Activated effector memory CD4-positive, alpha-beta T cell treated with anti-CD3 and anti-CD28 coated beads, Interleukin-2, amount 50 U/mL, for 16 hours (primary cell): ENCODE measurements around the gene S100A14.
"Not testable (repeated sequence)": the region's sequence is repeated elsewhere in the genome, so short reads cannot be mapped to it uniquely, and the experiment has no call there.

Source experiments
- DNase-seq: peaks from one replicate; pipeline ENCODE4 v3.0.0-alpha.2; 2020

The S100A14 gene

DNA sequence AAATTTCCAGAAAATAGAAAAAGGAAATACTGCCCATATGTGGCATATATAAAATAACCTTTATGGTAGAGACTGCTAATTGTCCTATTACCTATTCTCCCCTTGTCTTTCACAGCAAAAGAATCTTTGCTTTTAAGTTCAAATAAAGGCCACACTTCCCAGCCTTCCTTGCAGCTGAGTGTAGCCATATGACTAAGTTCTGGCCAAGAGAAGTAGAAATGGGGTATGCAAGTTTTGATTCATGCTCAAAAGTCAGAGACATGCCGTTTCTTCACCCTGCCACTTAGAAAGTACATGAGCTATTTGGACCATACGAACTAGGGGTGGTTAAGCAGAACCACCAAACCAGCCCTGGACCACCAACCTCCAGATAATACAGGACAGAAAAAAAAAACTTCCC lies 32.1 kb downstream of the S100A14 start:
- no peak for DNase-seq

DNA sequence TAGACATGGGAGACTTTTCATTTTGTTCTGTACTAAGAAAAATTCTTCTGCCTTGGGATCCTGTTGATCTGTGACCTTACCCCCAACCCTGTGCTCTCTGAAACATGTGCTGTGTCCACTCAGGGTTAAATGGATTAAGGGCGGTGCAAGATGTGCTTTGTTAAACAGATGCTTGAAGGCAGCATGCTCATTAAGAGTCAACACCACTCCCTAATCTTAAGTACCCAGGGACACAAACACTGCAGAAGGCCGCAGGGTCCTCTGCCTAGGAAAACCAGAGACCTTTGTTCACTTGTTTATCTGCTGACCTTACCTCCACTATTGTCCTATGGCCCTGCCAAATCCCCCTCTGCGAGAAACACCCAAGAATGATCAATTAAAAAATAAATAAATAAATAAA lies 32.6 kb downstream of the S100A14 start:
- not testable (repeated sequence) for DNase-seq

DNA sequence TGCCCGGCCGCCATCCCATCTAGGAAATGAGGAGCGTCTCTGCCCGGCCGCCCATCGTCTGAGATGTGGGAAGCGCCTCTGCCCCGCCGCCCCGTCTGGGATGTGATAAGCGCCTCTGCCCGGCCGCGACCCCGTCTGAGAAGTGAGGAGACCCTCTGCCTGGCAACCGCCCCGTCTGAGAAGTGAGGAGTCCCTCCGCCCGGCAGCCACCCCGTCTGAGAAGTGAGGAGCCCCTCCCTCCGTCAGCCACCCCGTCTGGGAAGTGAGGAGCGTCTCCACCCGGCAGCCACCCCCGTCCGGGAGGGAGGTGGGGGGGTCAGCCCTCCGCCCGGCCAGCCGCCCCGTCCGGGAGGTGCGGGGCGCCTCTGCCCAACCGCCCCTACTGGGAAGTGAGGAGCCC lies 33.3 kb downstream of the S100A14 start:
- DNase-seq = not testable (repeated sequence)

DNA sequence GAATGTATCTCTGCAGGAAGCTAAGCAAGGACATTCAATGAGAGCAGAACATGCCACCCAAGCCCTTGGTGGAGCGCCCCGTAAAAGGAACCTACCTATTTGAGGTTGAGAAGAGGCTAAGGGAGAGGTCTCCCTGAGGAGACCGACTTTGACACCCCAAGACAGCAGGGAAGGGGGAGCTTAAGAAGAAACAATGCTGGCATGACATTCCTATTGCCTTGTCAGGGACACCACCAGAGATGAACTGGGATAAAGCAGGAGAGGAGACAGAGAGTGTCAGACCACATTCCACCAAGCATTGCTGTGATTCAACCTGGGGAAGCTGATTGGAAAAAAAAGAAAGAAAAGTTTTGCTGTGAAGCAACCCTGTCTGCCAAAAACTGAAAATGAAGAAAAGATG lies 37.2 kb downstream of the S100A14 start:
- DNase-seq = no peak

DNA sequence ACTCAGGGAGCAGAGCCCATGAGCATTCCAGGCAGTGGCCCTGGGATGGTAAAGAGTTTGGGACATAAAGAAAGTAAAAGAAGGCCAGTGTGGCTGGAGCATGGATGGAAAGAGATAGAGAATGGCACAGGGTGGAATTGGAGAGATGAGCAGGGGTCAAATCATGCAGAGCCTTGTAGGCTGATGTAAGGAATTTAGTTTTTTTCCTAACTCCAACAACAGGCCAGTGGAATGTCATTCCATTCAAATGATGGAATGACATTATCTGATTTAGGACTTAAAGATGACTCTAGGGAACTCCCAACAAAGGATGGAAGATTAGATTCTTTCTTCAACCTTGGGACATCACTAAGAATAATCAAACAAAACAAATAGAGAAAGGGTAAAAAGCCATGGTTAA lies 37.6 kb downstream of the S100A14 start:
- no peak for DNase-seq

DNA sequence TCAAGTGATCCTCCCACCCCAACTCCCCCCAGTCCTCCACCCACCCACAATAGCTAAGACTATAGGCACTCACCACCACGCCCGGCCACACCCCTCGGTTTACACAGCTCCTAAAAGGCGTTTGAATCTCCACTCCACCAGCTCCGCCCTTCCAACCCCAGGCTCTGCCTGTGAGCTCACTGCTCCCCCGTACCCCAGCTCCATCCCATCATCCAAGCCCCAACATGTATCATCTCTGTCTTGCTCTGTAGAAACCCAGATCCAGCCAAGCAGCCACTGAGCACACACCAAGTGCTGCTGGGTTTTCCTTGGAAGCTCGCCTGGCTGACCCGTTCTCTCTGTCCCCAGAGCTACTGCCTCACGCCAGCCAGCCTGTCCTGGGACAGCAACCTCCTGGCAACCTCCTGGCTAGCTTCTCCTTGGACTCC lies 38.5 kb downstream of the S100A14 start:
- DNase-seq = no peak

DNA sequence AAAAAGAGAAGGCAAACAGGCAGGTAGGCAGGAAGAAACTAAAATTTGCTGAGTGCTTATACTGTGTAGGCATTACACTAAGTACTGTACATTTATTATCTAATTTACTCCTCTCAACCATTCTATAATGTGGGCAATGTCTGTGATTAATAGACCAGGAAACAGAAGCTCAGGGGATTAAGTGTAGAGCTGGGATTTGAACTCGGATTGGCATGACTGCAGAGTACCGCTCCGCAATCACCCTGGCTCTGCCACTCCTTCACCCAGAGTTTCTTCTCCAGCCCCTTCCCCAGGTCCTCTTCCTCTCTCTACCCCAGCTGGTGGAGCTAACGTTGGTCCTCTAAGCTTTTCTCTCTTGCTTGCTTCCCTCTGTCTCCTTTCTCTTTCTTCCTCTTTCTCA lies 39.0 kb downstream of the S100A14 start:
- no peak for DNase-seq

DNA sequence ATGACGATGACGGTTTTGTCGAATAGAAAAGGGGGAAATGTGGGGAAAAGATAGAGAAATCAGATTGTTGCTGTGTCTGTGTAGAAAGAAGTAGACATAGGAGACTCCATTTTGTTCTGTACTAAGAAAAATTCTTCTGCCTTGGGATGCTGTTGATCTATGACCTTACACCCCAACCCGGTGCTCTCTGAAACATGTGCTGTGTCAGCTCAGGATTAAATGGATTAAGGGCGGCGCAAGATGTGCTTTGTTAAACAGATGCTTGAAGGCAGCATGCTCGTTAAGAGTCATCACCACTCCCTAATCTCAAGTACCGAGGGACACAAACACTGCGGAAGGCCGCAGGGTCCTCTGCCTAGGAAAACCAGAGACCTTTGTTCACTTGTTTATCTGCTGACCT lies 40.6 kb downstream of the S100A14 start:
- DNase-seq = not testable (repeated sequence)

DNA sequence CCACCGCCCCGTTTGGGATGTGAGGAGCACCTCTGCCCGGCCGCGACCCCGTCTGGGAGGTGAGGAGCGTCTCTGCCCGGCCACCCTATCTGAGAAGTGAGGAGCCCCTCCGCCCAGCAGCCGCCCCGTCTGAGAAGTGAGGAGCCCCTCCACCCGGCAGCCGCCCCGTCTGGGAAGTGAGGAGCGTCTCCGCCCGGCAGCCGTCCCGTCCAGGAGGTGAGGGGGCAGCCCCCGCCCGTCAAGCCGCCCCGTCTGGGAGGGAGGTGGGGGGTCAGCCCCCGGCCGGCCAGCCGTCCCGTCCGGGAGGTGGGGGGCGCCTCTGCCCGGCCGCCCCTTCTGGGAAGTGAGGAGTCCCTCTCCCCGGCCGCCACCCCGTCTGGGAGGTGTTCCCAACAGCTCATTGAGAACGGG lies 41.0 kb downstream of the S100A14 start:
- not testable (repeated sequence) for DNase-seq

DNA sequence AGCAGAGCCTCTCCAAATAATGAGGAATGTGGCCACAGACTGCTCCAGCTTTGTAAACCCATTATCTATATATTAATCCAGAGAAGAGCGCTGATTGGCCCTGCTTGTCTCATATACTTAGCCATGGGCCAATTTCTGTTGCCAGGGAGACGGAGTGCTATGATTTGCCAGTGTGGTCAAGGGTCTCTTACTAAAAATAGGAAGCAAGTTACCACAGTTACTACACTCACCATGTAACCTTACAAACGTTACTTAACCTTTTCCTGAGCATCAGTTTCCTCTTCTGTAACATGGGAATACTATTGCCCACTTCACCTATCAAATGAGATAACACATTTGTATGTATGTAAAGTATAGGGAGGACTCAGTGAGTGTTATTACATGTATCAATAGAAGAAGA lies 42.8 kb downstream of the S100A14 start:
- no peak for DNase-seq

DNA sequence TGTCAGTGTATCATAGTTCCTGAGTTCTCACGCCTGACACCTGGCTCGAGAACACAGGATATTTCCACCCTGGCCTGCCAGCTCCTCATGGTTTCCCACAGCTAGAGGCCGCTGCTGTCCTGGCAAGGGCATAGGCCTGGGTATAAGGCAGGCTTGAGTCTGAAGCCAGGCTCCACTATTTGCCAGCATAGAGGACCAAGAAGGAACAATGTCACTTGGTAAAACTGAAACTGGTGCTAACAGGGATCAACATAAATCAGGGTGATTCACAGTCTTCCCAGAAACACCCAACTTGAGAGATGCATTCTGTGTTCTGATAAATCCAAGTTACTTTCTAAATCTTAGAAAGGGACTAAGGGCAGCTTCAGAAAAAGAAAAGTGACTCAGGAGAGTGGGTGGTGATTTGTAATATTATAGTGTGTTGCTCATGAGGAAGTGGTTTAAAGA lies 43.5 kb downstream of the S100A14 start:
- DNase-seq = peak; percentile 80

DNA sequence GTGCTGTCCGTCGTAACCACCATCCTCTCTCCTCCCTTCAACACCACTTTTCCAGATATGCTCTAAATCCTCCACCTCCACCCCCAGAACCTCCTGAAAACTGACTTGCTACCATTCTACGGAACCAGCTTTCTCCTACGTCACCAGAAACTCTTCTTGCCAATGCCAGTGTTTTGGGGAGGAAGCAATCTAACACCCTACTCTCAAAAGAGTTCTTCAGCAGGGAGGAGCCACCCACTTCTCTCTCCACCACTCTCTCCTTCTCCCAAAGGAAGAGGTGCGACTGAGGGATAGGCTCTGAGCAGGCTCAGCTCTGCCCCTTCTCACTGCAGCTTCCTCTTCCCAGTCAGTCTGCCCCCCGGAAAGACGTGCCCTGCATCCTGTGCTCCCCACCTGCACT lies 44.4 kb downstream of the S100A14 start:
- DNase-seq = no peak

DNA sequence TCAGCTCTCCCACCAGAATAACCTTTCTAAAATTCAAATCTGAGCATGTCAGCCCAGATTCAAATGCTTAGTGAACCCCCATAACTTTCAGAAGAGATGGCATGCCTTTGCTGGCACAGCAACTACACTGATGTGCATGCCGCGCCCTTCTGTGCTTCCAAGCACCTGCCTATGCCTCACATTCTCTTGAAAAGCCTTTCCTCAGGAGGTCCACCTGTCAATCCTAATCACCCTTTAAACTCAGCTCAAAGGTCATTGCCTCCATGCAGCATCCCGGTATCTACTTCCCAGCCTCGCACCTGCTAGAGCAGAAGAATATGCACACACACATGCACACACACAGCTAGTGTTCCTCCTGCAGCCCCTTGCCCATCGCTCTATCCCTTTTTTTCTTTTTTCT lies 45.3 kb downstream of the S100A14 start:
- no peak for DNase-seq

DNA sequence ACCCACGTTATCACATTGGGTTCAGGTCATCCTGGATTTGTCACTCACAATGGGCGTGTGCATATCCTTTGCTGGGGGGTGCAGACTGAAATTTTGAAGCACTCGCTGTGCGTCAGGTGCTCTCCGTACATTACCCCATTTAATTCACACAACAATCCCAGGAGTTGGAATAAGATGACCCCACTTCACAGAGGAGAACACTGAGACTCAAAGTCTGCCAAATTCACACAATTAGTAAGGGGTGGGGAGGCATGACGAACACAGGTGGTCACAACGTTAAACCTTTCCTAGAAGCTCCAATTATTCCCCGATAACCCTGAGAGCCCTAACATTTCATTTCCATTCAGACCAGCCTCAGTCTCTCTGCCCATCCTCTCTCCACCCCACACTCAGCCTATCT lies 46.7 kb downstream of the S100A14 start:
- no peak for DNase-seq

DNA sequence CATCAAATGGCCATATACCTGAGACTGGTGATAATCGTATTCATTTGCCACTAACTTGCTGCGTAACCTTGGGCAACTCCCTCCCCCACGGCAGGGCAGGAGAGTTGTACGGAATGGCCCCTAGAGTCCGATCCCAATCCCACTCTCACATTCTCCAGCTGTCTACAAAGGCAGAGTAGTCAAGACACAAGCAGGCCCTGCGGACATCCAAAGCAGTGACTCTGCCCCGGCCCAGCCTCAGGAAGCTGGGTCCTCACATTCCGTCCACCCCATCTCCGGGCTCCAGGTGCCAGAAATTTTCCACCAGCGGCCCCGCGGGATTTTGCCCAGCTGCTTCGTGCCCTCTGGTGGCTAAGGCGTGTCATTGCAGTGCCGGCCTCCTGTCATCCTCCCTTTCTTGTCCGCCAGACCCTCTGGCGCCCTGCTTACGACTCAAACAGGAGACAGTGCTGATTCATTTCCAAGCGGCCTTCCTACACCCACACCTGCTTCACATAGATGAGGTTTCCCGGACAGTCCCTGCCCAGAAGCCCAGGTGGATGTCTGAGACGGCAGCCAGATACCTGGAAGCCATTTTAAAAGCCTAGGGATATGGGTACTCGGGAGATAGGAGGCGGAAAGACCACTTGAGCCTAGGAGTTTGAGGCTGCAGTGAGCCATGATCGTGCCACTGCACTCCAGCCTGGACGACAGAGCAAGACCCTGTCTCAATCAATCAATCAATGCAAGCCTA lies 47.6 kb downstream of the S100A14 start:
- DNase-seq = peak; percentile 92

DNA sequence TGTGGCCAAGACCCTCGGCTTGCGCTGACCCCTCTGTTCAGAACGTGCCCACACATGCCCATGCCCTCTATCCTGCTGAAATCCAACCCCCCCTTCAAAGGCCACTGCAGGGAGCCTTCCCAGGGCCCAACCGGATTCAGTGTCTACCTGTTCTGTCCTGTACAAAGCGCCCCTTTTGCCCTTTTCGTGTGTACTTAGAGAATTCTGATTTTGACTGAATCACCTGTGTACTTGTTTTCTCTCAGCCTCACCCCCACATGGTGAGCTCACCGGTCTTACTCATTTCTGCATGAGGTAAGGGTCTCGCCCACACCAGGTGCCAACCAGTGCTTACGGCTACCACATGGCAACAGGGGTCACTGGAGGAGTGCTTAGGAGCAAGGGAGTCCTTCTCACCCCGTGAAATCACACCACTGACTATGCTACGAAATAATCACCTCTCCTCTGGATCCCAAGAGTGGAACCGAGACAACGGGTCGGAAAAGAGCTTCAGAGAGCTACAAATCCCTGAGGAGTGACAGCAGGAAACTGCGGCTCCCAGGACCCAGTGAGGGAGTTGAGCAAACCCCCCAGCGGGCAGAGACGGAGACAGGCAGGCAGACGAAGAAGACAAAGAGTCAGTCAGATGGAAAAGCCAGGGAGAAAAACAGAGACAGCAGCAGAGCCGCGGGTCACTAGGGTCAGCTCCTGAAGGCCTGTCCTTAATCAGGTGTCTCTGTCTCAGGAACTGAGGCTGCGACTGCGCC lies 48.3 kb downstream of the S100A14 start:
- DNase-seq = peak; percentile 79

DNA sequence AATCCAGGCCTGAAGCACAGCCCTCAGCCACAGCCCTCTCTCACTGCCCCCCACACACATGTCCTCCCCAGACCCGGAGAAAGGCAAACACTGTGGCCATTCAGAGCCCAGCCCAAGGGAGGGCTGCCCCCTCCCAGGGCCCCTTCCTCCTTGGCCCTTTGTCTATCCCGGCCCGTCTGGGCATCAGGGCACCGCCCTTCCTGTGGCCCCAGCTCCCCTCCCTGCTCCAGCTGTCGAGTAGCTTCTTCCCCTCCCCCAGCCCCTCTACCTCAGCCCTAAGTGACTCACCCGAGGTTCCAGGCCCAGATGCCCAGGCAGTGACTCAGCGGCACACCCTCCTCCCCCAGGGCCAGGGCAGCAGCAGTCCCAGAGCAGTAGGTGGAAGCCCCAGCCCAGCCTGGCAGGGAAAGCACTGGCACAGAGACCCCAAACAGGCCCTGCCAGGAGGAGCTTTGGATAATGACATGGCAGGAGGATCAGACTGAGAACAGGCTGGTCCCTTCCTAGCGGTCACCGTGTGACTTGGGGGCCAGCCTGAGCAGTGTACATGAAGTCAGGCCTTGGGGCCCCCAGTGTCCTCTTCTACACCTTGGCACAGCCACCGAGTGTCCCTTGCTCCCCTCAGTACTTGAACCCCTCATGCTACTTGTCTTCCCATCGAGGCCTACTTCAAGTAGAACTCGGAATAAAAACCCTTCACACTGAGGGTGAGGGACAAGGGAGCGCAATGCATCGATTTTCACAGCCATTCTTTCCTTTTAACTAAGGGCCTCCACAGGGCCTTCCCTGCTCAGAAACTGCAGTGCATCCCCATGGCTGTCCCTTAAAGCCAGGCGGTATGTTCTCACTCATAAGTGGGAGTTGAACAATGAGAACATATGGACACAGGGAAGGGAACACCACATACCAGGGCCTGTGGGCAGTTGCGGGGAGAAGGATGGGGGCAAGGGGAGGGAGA lies 49.4 kb downstream of the S100A14 start:
- DNase-seq = peak; percentile 95

DNA sequence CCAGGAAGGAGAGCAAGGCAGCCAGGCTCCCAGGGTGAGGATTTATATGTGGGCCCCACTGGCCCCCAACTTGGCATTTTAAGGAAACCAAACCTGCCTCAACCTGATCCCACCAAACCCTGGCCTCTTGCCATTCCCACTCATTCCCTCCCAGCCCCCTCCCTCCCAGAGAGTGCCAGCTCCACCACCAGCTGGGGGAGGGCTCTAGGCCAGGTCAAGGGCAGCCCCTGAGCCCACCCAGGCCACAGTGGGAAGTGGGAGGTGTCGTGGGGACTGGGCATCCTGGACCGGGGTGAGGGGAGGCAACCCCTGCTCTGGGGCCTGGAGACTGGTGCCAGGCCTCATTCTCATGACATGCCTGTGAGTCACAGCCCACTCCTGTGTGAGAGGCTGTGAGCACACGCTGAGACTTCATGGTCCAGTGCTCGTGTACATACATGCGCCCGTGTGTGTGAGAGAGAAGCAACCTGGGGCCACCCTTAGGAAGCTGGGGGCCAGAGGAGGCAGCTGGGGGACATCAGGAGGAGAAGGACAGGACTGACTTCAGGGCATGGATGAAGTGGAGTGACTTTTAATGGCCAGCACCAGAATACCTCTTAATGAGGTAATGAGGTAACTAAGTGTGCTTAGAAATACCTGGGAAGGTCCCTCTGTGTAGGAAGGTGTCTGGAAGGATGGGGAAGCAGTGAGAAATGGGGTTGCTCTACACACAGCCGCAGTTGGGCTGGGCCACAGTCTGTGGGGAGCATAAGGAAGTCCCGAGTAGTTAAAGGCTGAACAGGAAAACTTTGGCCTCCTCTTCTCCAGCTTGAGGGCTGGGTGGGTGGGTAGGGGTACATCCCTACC lies 50.4 kb downstream of the S100A14 start, which contains the start of gene S100A2:
Gene S100A2, minus strand, starts transcription at position 316 of the 846 bp plus-strand sequence. CDS start 1,967 bp downstream, outside the sequence.
- peak; percentile 82 for DNase-seq
